HCT116 (cell line): ENCODE results near the gene EEA1. TPM values are rescaled to one million over a fixed set of nuclear protein-coding genes. Genes with fewer than 3 reads are reported as not detected.

Source experiments
- ATAC-seq: fragments of 200-7000 bp; cut with Tn5 transposase; 2 replicates; pipeline ENCODE4 v1.9.1; 2020; ENCODE audit warnings: mild to moderate bottlenecking, moderate library complexity
- BruUV-seq: library from RNA; stranded (reverse); fragments of 400-500 nt; replicated peaks from 2 replicates; lab custom pipeline; 2021; lab: Mats Ljungman, UMichigan
- CTCF ChIA-PET: fragments of 300-600 bp; sonication (Branson Sonifier 250); formaldehyde crosslinking; loops from one replicate; lab custom pipeline; 2021; ENCODE audit warnings: antibody characterized with exemption; lab: Charles Lee
- POLR2A ChIA-PET: fragments of 300-600, 350-600 bp; sonication (Branson Sonifier 250); formaldehyde crosslinking; loops from one replicate; lab custom pipeline; 2021; ENCODE audit warnings: antibody characterized with exemption; lab: Charles Lee
- RAD21 ChIA-PET, 2 experiments: fragments of 300-600 bp; sonication (Branson Sonifier 250); formaldehyde crosslinking; loops; one replicate each; lab custom pipeline; 2023; ENCODE audit warnings: low total read pairs in 2 of 2; ENCODE audit not compliant: uncharacterized antibody in 2 of 2, unreplicated experiment in 2 of 2, low non-redundant PET in 1 of 2; lab: Charles Lee
- DNase-seq: peaks from one replicate; pipeline ENCODE4 v3.0.0-alpha.2; 2010; ENCODE audit warnings: low read depth, low spot score
- H2AFZ ChIP-seq: fragments of 200-600 bp; shearing (Covaris generic), sonication (generic); 2 replicates; pipeline ENCODE4 v1.6.1; 2017; ENCODE audit warnings: low read depth, mixed run types, mixed read lengths, antibody characterized with exemption, low read length; ENCODE audit not compliant: poor library complexity, severe bottlenecking
- H3K27ac ChIP-seq: 2 replicates; pipeline ENCODE4 v1.5.1; 2012; ENCODE audit warnings: low read depth, low read length
- H3K27me3 ChIP-seq: fragments of 200-600 bp; sonication (generic); 2 replicates; pipeline ENCODE4 v1.6.1; 2016; ENCODE audit warnings: mixed run types, low read length, mixed read lengths; ENCODE audit not compliant: insufficient read depth
- H3K36me3 ChIP-seq, 2 experiments: fragments of 200-500 bp in 1 of 2; fragments of 200-600 bp in 1 of 2; sonication (Bioruptor generic) in 1 of 2; sonication (generic) in 1 of 2; 2 replicates each; pipeline versions ENCODE4 v1.5.1 to v1.6.1; 2014 to 2016; ENCODE audit warnings: low read length in 2 of 2, inconsistent platforms in 1 of 2, mixed read lengths in 1 of 2, mixed run types in 1 of 2; ENCODE audit not compliant: insufficient read depth in 2 of 2, control insufficient read depth in 1 of 2
- H3K4me1 ChIP-seq, 2 experiments: fragments of 200-600 bp in 1 of 2; sonication (generic) in 1 of 2; 2 replicates each; pipeline versions ENCODE4 v1.5.1 to v1.6.1; 2012 to 2017; ENCODE audit warnings: low read length in 2 of 2, inconsistent platforms in 1 of 2, mild to moderate bottlenecking in 1 of 2, mixed read lengths in 1 of 2, mixed run types in 1 of 2, moderate library complexity in 1 of 2; ENCODE audit not compliant: insufficient read depth in 2 of 2, control insufficient read depth in 1 of 2
- H3K4me2 ChIP-seq: fragments of 200-600 bp; sonication (generic); 2 replicates; pipeline ENCODE4 v1.6.1; 2017; ENCODE audit warnings: mixed run types, low read length, mixed read lengths
- H3K4me3 ChIP-seq, 2 experiments: fragments of 200-600 bp in 1 of 2; sonication (generic) in 1 of 2; replicated peaks in 1 of 2; 2 replicates each; pipeline ENCODE4 v1.5.1; 2011 to 2016; ENCODE audit warnings: low read length in 2 of 2, control low read depth in 1 of 2, low read depth in 1 of 2, mild to moderate bottlenecking in 1 of 2, mixed read lengths in 1 of 2, mixed run types in 1 of 2
- H3K79me2 ChIP-seq: fragments of 200-600 bp; sonication (generic); 2 replicates; pipeline ENCODE4 v1.6.1; 2017; ENCODE audit warnings: mild to moderate bottlenecking, mixed run types, low read length, moderate library complexity, mixed read lengths; ENCODE audit not compliant: insufficient read depth
- H3K9ac ChIP-seq: fragments of 200-600 bp; sonication (generic); 2 replicates; pipeline ENCODE4 v1.6.1; 2016; ENCODE audit warnings: low read length, mixed read lengths
- H3K9me2 ChIP-seq: fragments of 200-600 bp; sonication (generic), shearing (Covaris generic); 2 replicates; pipeline ENCODE4 v1.6.1; 2017; ENCODE audit warnings: mixed run types, mild to moderate bottlenecking, moderate library complexity; ENCODE audit not compliant: insufficient read depth
- H3K9me3 ChIP-seq, 2 experiments: fragments of 200-500 bp in 1 of 2; fragments of 200-600 bp in 1 of 2; sonication (Bioruptor generic) in 1 of 2; sonication (generic) in 1 of 2; 2 replicates each; pipeline ENCODE4 v1.6.1; 2014 to 2017; ENCODE audit warnings: low read length in 2 of 2, mixed read lengths in 2 of 2, inconsistent platforms in 1 of 2, low read depth in 1 of 2, mild to moderate bottlenecking in 1 of 2, mixed run types in 1 of 2, moderate library complexity in 1 of 2; ENCODE audit not compliant: control insufficient read depth in 1 of 2, insufficient read depth in 1 of 2
- H4K20me1 ChIP-seq: fragments of 200-600 bp; sonication (generic), shearing (Covaris generic); 2 replicates; pipeline ENCODE4 v1.6.1; 2017; ENCODE audit warnings: mixed run types, mild to moderate bottlenecking, moderate library complexity; ENCODE audit not compliant: insufficient read depth
- CBX3 ChIP-seq: IDR thresholded peaks from 2 replicates; pipeline ENCODE4 v1.6.1; 2012; ENCODE audit warnings: low read depth
- CTCF ChIP-seq, 3 experiments: fragments of 200-600 bp in 1 of 3; sonication (generic) in 1 of 3; IDR thresholded peaks in 2 of 3; conservative IDR thresholded peaks in 1 of 3; 2 replicates each; pipeline ENCODE4 v1.5.1; 2012 to 2017; ENCODE audit warnings: low read depth in 2 of 3, low read length in 2 of 3, antibody characterized with exemption in 1 of 3, borderline replicate concordance in 1 of 3, control low read depth in 1 of 3, mild to moderate bottlenecking in 1 of 3, mixed read lengths in 1 of 3, mixed run types in 1 of 3, moderate library complexity in 1 of 3; ENCODE audit not compliant: insufficient read depth in 1 of 3
- ELF1 ChIP-seq: IDR thresholded peaks from 2 replicates; pipeline ENCODE4 v1.6.1; 2012; ENCODE audit warnings: low read depth, borderline replicate concordance
- MAX ChIP-seq: IDR thresholded peaks from 2 replicates; pipeline ENCODE4 v1.6.1; 2012
- POLR2AphosphoS5 ChIP-seq: IDR thresholded peaks from 2 replicates; pipeline ENCODE4 v1.6.1; 2011; ENCODE audit warnings: mild to moderate bottlenecking, low read depth, low read length, moderate library complexity
- RAD21 ChIP-seq: IDR thresholded peaks from 2 replicates; pipeline ENCODE4 v1.6.1; 2012; ENCODE audit warnings: low read depth, mild to moderate bottlenecking
- TCF7L2 ChIP-seq: IDR thresholded peaks from 2 replicates; pipeline ENCODE4 v1.7.0; 2011; ENCODE audit warnings: borderline replicate concordance, inconsistent platforms; ENCODE audit not compliant: insufficient read depth, insufficient read length; ENCODE audit errors: extremely low read depth
- intact Hi-C: fragments of 100-400 bp; cut with micrococcal nuclease; formaldehyde crosslinking; loops from 2 replicates; pipeline ENCODE4 v1.10.0; 2022
- total RNA-seq: library from RNA; stranded (reverse); gene quantifications from one replicate; pipeline ENCODE4 v1.2.1, GENCODE V29; 2021; ENCODE audit not compliant: unreplicated experiment

Gene EEA1
- total RNA-seq, 1 experiment from 2014 or later = 13.8 TPM

GRCh38 chr12:92778525-92778924 is 150.6 kb downstream of the EEA1 start:
- ChIA-PET CTCF (no interaction called here), POLR2A (no interaction called here), RAD21 (no interaction called here)
- BruUV-seq = no TSS peak
- no peaks in the 10 kb centered on the region for H4K20me1 ChIP-seq
- no peaks in the 10 kb centered on the region for H3K9me3 ChIP-seq
- no peaks in the 10 kb centered on the region for H3K79me2 ChIP-seq
- H3K27ac ChIP-seq = no peak overlapping the region
- TF ChIP-seq RAD21 = no peak
- no peak for TF ChIP-seq MAX
- no peak for TF ChIP-seq CTCF (IDR thresholded peaks at IDR 0.05 in 2 of 3, conservative IDR thresholded peaks at IDR 0.05 in 1 of 3; ENCODE audit: borderline replicate concordance in 1 of 3, insufficient read depth in 1 of 3, low read depth in 2 of 3, low read length in 2 of 3)
- no peak for TF ChIP-seq TCF7L2
- no peaks in the 10 kb centered on the region for H3K27me3 ChIP-seq
- H3K9me2 ChIP-seq = no peaks in the 10 kb centered on the region
- no peak overlapping the region for H3K4me2 ChIP-seq
- ATAC-seq (no peak), DNase-seq (no peak)
- no peak overlapping the region for H3K9ac ChIP-seq
- H2AFZ ChIP-seq = no peak overlapping the region
- H3K4me1 ChIP-seq = no peaks in the 10 kb centered on the region
- H3K4me3 ChIP-seq = no peak overlapping the region
- no peaks in the 10 kb centered on the region for H3K36me3 ChIP-seq
- intact Hi-C loops = no loop called here

GRCh38 chr12:92775416-92775815 is 153.7 kb downstream of the EEA1 start:
- no peaks in the 10 kb centered on the region for H3K79me2 ChIP-seq
- intact Hi-C loops = no loop called here
- H3K4me3 ChIP-seq = no peak overlapping the region
- H3K4me2 ChIP-seq = no peak overlapping the region
- POLR2A ChIA-PET = no interaction called here
- no peaks in the 10 kb centered on the region for H3K27me3 ChIP-seq
- no peak for ATAC-seq
- no TSS peak for BruUV-seq
- no peaks in the 10 kb centered on the region for H3K36me3 ChIP-seq
- CTCF ChIA-PET = no interaction called here
- TF ChIP-seq TCF7L2 = no peak
- TF ChIP-seq POLR2AphosphoS5 = no peak
- TF ChIP-seq CBX3 = no peak
- TF ChIP-seq ELF1 = no peak
- H2AFZ ChIP-seq = no peak overlapping the region
- DNase-seq = no peak
- H4K20me1 ChIP-seq = no peaks in the 10 kb centered on the region
- RAD21 ChIA-PET = no interaction called here
- no peak overlapping the region for H3K9ac ChIP-seq
- no peaks in the 10 kb centered on the region for H3K9me2 ChIP-seq
- H3K4me1 ChIP-seq = no peaks in the 10 kb centered on the region
- no peak overlapping the region for H3K27ac ChIP-seq
- no peaks in the 10 kb centered on the region for H3K9me3 ChIP-seq
